ENCODE data around the gene PBX3.

PBX3 gene

GRCh38 chr9:125747053-125747764, at the start of gene PBX3:
TSS of gene PBX3 (plus strand) at chr9:125747373.
- peak; percentile 59 for DNase-seq (ENCODE audit: low read depth)

GRCh38 chr9:125699870-125700269, 47.3 kb upstream of the PBX3 start:
- no peak for DNase-seq (ENCODE audit: low read depth)

GRCh38 chr9:125700791-125701190, 46.4 kb upstream of the PBX3 start:
- peak; percentile 23 for DNase-seq (ENCODE audit: low read depth)

- peak; percentile 52 for DNase-seq (ENCODE audit: low read depth)
These were observed 45.8 kb upstream of the PBX3 start for GRCh38 chr9:125701351-125701750.

- no peak for DNase-seq (ENCODE audit: low read depth)
These were observed 43.5 kb upstream of the PBX3 start for GRCh38 chr9:125703662-125704061.

- DNase-seq (ENCODE audit: low read depth), result no peak
These were observed 41.3 kb upstream of the PBX3 start for GRCh38 chr9:125705893-125706292.

- DNase-seq (ENCODE audit: low read depth), result peak; percentile 97
These were observed 40.3 kb upstream of the PBX3 start, which contains the start of gene MAPKAP1 for GRCh38 chr9:125706651-125707471. TSS of gene MAPKAP1 (minus strand) at chr9:125707208. CDS start at chr9:125672574, 34,634 bp downstream.

GRCh38 chr9:125707472-125707804, 39.7 kb upstream of the PBX3 start:
- no peak for DNase-seq (ENCODE audit: low read depth)

- no peak for DNase-seq (ENCODE audit: low read depth)
These were observed 20.6 kb upstream of the PBX3 start for GRCh38 chr9:125726456-125727132.

GRCh38 chr9:125730168-125730567, 17.0 kb upstream of the PBX3 start:
- no peak for DNase-seq (ENCODE audit: low read depth)

- peak; percentile 43 for DNase-seq (ENCODE audit: low read depth)
These were observed 14.6 kb upstream of the PBX3 start for GRCh38 chr9:125732562-125732961.

GRCh38 chr9:125739436-125739835, 7.7 kb upstream of the PBX3 start:
- DNase-seq (ENCODE audit: low read depth), result peak; percentile 60

GRCh38 chr9:125742657-125743056, 4.5 kb upstream of the PBX3 start:
- no peak for DNase-seq (ENCODE audit: low read depth)

GRCh38 chr9:125743682-125744428, 3.3 kb upstream of the PBX3 start:
- peak; percentile 65 for DNase-seq (ENCODE audit: low read depth)

- peak; percentile 94 for DNase-seq (ENCODE audit: low read depth)
These were observed 2.6 kb upstream of the PBX3 start for GRCh38 chr9:125744616-125745015.

- no peak for DNase-seq (ENCODE audit: low read depth)
These were observed 2.2 kb upstream of the PBX3 start for GRCh38 chr9:125745018-125745417.

- no peak for DNase-seq (ENCODE audit: low read depth)
These were observed 1.5 kb upstream of the PBX3 start for GRCh38 chr9:125745682-125746016.

GRCh38 chr9:125746017-125746773, 978 bp upstream of the PBX3 start:
- DNase-seq (ENCODE audit: low read depth), result peak; percentile 96

GRCh38 chr9:125746774-125747052, 460 bp upstream of the PBX3 start:
- no peak for DNase-seq (ENCODE audit: low read depth)

- DNase-seq (ENCODE audit: low read depth), result peak; percentile 48
These were observed 732 bp downstream of the PBX3 start for GRCh38 chr9:125747765-125748445.

GRCh38 chr9:125748446-125749099, 1.4 kb downstream of the PBX3 start:
- peak; percentile 42 for DNase-seq (ENCODE audit: low read depth)

All from EH (cell line).